NCI-H748 (cell line): ENCODE data around the gene APBB1IP.

ENCODE experiments used
- DNase-seq: peaks from one replicate; lab custom pipeline; 2025; ENCODE audit not compliant: unreplicated experiment; lab: John Stamatoyannopoulos, UW

The APBB1IP gene

DNA sequence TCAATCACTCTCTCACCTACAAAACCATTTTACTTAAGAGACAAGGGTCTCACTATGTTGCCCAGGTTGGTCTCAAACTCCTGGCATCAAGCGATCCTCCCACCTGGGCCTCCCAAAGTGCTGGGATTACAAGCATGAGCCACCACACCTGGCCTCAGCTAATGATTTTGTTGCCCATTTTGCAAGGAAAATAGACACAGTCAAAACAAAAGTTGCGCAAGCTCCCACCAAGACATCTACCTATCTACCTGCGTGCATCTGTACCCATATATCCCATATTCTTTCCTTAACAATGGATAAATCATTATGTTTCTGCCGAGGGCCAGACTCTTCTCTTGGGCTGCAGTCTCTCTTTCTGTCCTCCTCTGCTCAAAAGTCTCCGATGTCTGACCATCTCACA is 67.3 kb downstream of the APBB1IP start:
- no peak for DNase-seq

DNA sequence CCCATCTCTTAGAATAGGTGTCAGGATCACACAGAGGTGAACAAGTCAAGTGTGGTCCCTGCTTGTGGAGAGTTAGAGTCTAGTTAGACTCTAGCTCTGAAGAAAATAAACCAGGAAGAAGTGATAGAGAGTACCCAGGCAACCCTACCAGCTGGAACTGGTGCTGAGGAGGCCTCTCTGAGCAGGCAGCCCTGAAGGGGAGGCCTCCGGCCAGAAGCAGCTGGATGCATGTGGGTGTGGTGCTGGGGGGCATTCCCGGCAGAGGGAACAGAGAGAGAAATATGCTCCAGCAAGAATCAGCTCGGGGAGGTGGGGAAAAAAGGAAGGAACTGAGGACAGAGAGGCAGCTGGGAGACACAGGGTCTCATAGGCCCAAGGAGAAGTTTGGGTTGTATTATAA is 68.6 kb downstream of the APBB1IP start:
- no peak for DNase-seq

DNA sequence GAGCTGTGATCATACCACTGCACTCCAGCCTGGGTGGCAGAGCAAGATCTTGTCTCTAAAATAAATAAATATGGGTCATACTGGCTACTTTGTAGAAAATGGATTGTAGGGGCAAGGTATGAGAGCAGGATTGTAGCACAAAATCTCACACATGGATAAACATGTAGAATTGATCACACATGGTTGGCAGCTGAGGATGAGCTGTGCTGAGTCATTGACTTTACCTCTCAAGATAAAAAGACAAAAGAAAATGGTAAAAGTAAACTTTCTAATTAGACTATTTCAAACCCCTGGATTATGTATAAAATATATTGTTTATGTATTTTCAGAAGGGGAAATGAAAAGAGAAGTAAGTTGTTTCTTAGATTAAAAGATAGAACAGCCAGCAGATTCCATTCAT is 69.3 kb downstream of the APBB1IP start:
- DNase-seq, result no peak

DNA sequence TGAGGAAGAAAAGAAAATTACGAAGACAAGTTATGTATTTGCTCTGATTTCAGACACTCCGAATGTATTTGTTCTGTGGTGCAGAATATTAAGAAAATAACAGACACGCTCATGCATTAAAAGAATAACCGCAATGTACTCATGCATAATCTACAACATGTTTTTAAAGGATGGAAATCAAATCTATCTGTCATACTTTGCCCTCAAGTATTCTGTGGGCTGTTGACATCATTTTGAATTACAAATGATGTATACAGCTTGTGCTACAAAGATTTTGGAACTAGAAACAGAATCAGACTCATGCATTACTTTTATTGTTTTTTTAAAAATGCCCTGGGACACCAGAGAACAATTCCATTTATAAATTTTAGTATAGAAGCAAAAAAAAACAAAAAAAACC is 69.9 kb downstream of the APBB1IP start:
- no peak for DNase-seq

DNA sequence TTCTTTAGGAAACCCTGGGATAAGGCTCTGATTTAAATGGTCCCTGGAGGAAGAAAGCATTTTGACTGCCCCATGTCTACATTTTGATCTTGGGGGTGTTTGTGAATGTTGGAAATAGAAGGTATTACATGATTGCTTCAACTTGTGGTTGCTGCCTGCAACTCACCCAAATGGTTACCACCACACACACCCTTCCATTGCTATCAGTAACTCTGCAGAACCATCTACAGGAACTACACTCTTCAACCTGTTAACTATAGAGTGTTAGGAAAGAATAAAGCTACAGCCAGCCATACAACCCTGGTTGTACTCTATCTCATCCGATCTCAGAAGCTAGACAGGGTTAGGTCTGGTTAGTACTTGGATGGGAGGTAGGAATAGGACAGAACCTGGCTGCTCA is 71.2 kb downstream of the APBB1IP start:
- no peak for DNase-seq

DNA sequence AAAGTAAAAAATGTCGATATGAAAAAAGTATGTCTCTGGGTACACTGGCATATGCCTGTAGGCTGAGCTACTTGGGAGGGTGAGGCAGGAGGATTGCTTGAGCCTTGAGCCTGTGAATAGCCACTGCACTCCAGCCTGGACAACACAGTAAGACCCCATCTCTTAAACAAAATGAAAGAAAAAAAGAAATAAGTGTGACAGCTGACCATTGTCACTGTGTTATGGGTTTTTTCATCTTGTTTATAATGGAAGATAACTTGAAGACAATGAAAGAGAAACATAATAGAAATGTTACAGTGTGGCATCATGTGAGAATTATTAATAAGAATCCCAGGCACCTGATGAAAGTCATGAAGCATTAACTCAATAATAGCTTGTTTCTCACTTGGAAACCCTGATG is 75.0 kb downstream of the APBB1IP start:
- DNase-seq, result no peak

DNA sequence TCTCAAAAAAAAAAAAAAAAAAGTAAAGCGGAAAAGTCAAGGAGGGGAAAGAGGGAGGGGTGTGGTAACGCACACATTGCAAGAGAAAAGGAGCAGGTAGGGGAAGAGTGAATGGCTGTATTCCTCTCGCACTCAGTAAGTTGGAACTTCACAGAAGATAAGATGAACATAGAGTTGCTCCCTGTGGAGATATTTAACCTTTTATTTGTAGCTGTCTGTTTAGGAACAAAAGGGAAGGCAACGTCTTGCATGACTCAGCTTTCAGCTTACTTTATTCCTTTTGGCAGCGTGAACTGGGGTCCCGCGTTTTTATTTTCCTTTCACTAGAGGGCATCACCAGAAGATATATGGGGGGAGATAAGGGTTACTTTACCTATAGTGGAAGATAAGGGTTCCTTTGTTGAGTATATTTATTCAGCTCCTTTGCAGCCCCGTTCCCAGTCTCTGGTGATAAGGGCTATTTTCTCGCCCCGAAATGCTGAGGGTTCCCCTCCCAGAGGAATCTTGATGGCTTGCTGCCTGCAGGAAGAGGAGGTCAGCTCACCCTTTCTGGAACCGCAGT is 78.5 kb downstream of the APBB1IP start:
- DNase-seq, result no peak

DNA sequence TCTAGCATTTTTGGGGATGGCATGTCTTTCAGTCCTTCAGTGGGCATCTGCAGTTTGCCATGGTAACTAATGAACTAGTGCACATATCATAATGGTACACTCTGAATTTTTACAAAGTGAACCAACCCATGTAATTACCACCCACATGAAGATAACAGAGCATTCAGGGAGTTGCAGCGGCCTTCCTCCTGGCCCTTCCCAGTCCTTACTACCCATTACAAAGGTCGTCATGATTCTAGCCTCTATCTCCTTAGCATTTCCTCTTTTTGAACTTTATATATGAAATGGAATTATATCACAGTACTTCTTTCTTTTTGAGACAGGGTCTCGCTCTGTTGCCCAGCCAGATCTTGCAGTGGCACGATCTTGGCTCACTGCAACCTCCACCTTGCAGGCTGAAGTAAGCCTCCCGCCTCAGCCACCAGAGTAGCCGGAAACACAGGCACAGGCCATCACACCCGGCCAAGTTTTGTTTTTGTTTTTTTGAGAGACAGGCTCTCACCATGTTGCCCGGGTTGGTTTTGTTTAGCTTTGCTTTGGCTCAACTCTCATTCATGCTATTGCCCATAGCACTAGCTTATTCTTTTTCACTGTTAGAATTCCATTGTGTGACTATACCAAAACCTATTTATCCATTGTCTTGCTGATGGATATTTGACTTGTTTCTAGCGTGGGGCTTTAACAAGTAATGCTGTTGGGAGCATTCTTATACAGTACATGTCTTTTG is 79.2 kb downstream of the APBB1IP start:
- DNase-seq, result no peak

DNA sequence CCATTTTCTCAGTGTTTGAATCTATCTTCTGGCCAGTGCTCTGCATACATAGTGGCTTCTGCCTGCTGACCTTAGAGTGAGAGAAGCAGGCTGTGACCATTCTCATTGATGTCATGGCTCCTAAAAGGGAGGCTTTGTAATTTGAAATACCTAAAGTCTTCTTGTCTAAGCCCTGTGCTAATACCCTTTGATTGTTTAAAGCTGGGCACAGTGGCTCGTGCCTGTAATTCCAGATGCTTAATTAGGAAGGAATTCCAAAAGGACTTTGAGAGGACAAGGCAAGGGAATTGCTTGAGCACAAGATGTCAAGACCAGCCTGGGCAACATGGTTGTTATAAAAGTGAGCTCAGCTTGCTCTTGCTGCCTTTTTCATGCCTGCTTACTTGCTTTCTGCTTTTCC is 81.7 kb downstream of the APBB1IP start:
- no peak for DNase-seq

DNA sequence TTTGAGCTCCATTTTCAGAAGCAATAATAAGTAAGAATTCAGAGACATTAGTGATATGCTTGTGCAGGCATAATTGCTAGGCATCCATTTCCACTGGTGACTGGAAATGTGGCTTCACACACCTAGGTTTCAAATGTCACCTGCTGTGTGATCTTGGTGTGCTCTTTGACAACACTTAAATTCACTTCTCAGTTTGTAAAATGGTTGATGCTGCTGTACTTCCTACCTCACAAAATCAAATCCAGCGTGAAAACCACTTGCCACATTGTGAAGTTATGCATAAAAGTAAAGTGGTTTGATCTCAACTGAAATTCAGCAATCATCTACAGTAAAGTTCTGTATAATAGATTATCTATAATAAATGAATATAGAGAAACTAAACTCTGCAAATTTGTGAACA is 82.4 kb downstream of the APBB1IP start:
- DNase-seq, result no peak

DNA sequence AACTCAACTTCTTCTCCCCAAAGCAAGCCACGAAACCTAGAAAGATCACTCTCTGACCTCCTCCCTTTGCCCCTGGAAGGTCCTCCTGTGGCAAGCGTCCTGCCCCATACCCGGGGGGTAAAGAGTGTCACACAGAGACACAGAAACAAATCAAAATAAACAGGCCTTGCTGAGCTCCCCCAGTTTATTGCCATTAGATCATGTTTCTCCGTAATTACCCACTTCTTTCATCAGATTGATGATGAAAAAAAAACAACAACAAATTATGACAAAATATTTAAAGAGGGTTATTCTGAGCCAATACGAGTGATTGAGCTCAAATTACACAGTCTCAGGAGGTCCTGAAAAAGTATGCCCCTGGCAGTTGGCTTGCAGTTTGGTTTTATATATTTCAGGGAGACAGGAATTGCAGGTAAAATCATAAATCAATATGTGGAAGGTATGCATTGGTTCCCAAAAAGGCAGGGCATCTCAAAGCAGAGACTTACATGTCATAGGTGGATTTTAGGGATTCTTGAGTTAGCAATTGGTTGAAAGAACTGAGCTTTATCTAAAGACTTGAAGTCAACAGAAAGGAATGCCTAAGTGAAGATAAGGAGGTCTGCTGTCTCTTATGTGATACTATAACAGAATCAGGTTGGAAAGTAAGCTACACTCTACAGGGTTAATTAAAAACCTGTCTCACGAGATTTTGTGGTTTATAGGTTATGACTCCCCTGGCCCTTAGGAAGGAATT is 86.2 kb downstream of the APBB1IP start:
- DNase-seq, result peak; percentile 19

DNA sequence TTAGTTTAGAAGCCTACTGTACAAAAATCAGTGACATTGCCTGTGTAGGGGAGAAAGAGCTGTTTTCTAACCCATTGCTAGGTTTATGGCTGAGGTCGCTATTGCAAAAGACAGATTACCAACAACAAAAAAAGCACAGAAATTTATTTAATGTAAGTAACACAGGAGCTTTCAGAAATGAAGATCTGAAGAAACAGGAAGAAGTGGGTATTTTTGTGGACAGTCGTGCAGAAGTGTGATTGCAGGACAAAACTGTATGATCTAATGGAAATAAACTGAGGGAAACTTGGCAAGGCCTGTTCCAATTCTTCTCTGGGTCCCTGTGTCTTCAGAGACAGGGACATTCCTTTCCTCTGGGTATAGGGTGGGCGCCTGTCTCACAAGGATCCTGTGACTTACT is 87.4 kb downstream of the APBB1IP start:
- DNase-seq, result no peak

DNA sequence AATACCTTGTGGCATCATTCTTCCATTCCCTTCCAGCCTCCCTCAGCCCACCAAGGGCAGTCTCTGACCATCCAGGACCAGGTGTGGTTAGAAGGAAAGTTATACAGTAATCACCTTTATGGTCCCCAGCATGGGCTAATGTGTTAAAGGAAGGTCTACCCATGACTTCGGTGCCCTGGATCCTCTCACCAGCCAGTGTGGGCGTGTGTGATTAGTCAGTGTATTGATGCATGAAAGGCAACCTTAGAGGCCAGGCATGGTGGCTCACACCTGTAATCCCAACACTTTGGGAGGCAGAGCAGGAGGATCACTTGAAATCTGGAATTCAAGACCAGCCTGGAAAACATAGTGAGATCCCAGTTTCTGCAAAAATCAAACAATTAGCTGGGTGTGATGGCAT is 88.9 kb downstream of the APBB1IP start:
- no peak for DNase-seq

DNA sequence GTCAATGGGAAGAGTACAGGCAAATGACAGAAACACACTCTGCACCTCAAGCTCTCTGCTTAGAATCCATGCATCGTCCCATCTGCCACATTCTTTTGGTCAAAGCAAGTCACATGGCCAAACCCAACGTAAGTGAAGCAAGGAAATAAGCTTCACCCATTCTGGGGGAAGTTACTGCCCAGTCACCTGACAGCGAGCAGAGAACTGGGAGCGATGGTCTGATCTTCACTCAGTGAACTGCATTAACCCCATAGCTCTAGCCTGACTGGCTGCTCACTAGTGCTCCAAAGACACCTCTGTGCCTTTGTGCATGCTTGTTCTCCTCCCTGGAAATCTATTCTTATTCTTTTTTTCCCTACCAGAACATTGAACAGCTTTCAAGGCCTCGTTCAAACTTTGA is 89.9 kb downstream of the APBB1IP start:
- no peak for DNase-seq

DNA sequence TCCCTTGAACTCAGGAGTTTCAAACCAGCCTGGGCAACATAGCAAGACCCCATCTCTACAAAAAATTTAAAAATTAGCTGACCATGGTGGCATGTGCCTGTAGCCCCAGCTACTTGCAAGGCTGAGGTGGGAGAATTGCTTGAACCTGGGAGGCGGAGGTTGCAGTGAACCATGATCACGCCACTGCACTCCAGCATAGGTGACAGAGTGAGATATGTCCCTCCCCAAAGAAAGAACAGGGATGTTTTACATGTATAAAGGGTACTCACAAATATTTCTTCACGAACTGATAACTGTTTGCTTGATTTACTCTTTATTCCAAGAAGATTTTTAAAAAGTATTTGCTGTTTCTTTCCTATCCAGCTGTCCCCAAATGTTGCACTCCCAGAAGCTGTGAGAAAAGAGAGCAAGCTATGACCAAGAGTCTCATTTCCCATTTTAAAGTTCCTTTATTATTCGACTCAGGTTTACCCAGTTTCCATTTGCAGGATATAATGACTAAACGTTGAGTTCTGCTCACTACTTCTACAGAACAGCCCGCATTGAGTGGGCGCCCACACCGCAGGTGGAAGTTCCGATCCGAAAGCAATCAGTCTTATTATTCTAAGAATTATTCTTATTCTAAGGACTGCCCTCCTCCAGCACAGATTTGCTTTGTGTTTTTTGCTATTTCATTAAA is 90.7 kb downstream of the APBB1IP start:
- no peak for DNase-seq

DNA sequence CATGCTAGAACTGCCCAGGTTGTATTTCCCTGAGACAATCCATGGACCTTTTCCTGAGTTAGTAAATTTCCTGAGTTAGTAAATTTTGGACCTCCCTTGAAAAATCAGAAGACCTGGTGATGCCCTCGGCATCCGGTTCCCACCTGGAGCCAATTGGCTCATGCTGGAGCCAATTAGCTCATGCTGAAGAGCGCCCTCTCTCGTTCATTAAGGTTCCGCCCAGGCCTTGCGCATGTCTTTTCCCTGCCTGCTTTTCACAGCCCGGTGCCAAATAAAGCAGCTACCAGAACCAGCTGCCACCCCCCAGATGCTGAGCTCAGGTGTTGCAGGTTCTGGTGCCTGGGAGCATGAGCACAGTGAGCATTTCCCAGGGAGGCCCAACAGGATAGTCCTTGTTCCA is 96.2 kb downstream of the APBB1IP start:
- DNase-seq, result peak; percentile 10

DNA sequence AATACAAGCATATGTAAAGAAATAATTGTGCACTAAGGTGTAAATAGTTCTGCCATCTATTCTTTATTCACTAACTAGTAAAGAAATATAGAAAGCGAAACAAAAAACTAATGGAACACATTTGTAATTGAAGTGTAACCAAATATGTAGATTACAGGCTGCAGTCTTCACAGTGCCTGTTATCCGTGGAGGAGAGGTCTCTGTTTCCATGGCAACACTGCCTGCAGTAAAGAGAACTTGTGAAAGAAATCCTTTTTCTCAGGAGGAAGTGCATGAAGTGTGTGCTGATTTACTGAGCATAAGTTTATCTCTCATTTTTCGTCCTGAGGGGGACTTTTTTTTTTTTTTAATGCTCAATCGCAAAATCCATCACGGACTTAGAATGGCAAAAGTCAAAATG is 102.5 kb downstream of the APBB1IP start:
- DNase-seq, result peak; percentile 66

DNA sequence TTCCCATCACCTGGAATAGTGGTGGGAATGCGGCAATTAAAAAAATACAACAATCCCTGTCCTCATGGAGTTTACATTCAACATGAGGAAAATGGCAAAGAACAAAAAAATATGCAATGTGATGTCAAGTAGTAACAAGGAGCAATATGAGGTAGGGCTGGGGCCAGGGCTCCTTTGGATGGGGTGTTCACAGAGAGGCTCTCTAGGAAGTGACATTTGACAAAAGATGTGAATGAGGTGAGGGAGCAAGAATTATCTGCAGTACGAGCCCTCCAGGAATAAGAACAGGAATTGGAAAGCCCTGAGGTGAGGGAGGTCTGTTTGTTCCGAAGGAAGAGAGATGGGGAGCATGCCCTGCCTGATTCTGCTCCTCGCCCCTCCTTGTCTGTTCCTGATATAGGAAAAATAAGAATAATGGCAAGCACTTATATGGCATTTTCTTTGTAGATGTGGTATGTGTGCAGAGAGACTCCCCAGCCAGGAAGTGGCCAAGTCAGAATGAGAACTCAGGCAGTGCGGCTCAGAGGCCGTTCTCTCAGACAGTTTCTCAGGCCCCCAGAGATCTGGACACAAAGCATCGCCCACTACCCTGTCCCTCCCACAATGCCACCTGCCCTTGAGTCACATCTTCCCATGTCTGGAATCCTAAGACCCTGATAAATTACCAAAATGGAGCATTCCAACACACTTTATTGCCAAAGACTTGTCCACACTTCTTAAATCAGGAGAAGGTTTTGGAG is 105.6 kb downstream of the APBB1IP start:
- DNase-seq, result no peak

DNA sequence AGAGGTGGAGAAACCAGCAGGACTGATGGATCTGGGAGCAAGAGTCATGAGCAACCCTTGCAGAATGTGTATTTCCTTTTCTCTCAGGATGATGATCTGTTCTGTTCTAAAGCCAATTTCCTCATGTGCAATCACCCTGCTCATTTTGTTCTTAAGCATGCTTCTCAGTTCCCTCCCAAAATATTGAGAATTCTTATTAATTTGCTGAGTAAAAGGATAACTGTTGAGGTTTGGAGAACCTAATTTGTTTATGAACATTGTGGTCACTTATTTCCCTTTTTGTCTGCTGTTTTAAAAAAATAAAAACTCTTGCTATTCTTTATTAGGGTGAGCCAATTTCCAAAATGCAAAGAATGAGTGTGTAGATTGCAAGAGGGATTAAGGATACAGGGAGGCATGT is 106.8 kb downstream of the APBB1IP start:
- no peak for DNase-seq

DNA sequence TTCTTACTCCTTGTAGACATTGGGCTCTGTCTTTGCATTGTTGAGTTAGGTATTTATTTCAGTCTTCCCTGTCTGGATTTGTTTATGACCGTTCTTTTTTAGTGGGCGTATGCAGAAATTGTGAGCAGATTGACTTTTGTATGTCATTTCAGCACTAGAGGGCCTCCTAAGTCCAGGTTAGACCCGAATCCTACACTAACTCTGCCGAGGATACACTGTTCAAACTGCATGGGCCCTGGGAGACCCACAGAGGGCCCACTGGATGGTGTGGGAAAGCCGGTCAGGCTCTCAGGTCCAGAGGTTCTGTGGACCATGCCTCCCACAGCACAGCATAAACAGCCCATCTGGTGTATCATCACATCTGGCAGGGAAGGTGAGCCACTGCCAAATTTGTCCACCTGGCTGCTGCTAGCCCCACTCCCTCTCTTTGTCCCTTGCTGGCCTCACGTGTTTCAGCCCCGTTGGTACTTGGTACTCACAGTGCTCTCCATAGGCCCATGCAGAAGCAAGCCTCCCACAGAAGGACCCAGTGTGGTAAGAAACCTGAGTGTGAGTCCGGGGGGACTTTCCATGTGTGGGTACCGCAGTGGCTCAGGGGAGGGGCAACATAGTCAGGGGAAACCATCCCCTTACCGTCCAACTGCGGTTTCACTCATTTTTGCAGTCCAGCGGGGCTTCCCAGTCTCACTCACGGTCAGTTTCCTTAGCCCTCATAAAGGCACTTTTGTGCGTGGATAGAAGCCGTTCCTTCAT is 112.8 kb downstream of the APBB1IP start:
- no peak for DNase-seq

DNA sequence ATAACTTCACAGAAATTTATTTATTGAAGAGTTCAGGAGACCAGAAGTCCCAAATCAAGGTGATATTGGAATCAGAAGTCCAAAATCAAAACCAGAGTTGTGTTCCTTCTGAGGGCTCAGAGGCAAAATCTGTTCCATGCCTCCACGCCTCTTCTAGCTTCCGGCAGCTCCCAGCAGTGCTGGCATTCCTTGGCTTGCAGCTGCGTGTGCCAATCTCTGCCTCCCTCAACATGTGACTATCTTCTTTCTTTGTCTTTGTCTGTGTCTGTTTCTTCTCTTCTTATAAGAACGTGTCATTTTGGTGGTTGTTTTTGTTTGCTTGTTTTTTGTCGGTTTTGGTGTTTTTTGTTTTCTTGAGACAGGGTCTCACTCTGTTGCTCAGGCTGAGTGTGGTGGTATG is 116.1 kb downstream of the APBB1IP start:
- no peak for DNase-seq
